Pericardium fibroblast (primary cell): ENCODE data around the gene UQCRFS1. TPM values are rescaled to one million over a fixed set of nuclear protein-coding genes. Genes with fewer than 3 reads are reported as not detected.

ENCODE experiments used
- total RNA-seq: library from RNA; depleted of rRNA; stranded (reverse); fragments of >200 nt; gene quantifications from 2 replicates; pipeline ENCODE4 v1.2.3, GENCODE V29; 2015

Gene UQCRFS1
- 29.4 and 35.1 TPM in 2 replicates for total RNA-seq

GRCh38 chr19:29212648-29213573 lies at the start of gene UQCRFS1:
UQCRFS1 (minus strand) TSS chr19:29213151; CDS start chr19:29213118, 33 bp downstream.

